Activated CD4-positive, alpha-beta memory T cell treated with anti-CD3 and anti-CD28 coated beads, Interleukin-2, amount 10 ng/mL, durations not matched to agents 7 days and 5 days (primary cell): Measurements from ENCODE around the gene CBFA2T3. TPM values are rescaled to one million over a fixed set of nuclear protein-coding genes. Genes with fewer than 3 reads are reported as not detected.

Source experiments
- CTCF ChIA-PET: fragments of 350-600 bp; sonication (Branson Sonifier 250); formaldehyde crosslinking; loops from one replicate; lab custom pipeline; 2021; ENCODE audit warnings: antibody characterized with exemption, inconsistent platforms; lab: Charles Lee
- POLR2A ChIA-PET: fragments of 350-600 bp; sonication (Branson Sonifier 250); formaldehyde crosslinking; loops from one replicate; lab custom pipeline; 2021; ENCODE audit warnings: antibody characterized with exemption; lab: Charles Lee
- DNase-seq: peaks from one replicate; pipeline ENCODE4 v3.0.0-alpha.2; 2020
- H3K27ac Mint-ChIP-seq: one replicate; pipeline ENCODE4 v1.8.0; 2021; ENCODE audit warnings: mild to moderate bottlenecking, mixed read lengths
- H3K27me3 Mint-ChIP-seq: one replicate; pipeline ENCODE4 v1.8.0; 2021; ENCODE audit warnings: mixed read lengths
- H3K36me3 Mint-ChIP-seq: one replicate; pipeline ENCODE4 v1.8.0; 2021; ENCODE audit warnings: low read depth, mixed read lengths
- H3K4me1 Mint-ChIP-seq: one replicate; pipeline ENCODE4 v1.8.0; 2021; ENCODE audit warnings: mixed read lengths
- H3K4me3 Mint-ChIP-seq: one replicate; pipeline ENCODE4 v1.8.0; 2021; ENCODE audit warnings: mild to moderate bottlenecking, mixed read lengths
- H3K9me3 Mint-ChIP-seq: one replicate; pipeline ENCODE4 v1.8.0; 2021; ENCODE audit warnings: mixed read lengths
- total RNA-seq, 2 experiments: library from RNA; stranded (reverse); gene quantifications; one replicate each; pipeline ENCODE4 v1.2.3, GENCODE V29; 2021

Gene CBFA2T3
- total RNA-seq, 2 experiments from 2014 or later: not detected

DNA sequence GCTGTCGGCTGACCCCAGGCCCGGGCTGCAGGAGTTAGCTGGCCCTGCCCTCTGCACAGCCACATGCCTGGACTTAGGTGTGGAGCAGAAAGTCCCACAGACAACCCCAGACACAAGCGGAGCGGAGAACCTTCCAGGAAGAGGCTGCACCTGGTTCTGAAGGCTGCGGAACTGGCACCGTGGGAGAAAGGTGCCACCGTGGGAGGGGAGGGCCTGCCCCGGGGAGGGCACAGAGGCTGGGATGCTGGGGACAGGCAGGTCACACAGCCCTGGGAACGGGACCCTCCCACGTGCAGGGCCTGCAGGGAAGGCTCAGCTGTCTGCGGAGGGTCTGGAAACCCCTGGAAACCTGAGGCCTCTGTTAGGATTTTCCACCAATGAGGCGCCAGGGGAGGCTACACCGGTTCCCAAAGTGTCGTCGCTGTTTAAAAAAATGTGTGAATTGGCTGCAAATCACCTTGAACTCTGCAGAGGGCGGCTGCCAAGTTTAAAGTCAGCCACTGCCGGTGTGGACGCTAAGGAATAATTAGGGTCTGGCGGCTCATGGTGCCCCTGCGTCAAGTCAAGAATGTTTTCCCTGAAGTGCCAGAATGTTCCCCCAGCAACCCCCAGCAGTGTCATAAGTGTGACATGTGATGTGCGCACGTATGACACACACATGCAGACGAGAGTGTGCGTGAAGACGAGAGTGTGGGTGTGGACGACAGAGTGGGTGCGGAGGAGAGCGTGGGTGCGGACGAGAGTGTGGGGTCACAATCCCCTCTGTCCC lies 59.7 kb downstream of the CBFA2T3 start:
- peaks cover 4% of the 10 kb centered on the region for H3K4me1 Mint-ChIP-seq
- H3K9me3 Mint-ChIP-seq: peaks cover 3% of the 10 kb centered on the region
- ChIA-PET CTCF (no interaction called here), POLR2A (no interaction called here)
- H3K36me3 Mint-ChIP-seq: no peaks in the 10 kb centered on the region
- no peak overlapping the region for H3K27ac Mint-ChIP-seq
- no peaks in the 10 kb centered on the region for H3K27me3 Mint-ChIP-seq
- no peak for DNase-seq
- no peak overlapping the region for H3K4me3 Mint-ChIP-seq

DNA sequence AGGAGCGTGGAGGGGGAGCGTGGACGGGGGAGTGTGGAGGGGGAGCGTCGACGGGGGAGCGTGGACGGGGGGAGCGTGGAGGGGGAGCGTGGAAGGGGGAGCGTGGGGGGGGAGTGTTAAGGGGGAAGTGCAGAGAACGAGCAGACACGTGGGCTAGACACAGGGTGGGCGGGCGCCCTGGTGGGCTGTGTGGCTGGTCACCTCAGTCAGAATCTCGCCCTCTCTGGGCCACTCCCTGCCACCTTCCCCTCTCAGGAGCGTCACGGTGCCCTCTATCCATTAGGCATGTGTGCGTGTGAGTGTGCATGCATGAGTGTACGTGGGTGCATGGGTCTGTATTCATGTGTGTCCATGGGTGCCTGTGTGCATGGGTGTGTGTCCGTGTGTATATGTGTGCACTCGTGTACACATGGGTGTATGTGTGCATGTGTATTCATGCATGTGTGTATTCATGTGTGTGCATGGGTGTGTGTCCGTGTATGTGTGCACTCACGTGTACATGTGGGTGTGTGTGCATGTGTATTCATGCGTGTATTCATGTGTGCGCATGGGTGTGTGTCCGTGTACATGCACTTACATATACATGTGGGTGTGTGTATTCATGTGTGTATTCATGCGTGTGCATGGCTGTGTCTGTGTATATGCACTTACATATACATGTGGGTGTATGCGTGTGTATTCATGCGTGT lies 61.2 kb downstream of the CBFA2T3 start:
- H3K36me3 Mint-ChIP-seq: no peaks in the 10 kb centered on the region
- H3K9me3 Mint-ChIP-seq: peaks cover 3% of the 10 kb centered on the region
- ChIA-PET POLR2A (no interaction called here), CTCF (no interaction called here)
- no peaks in the 10 kb centered on the region for H3K27me3 Mint-ChIP-seq
- H3K4me3 Mint-ChIP-seq: no peak overlapping the region
- no peak for DNase-seq
- H3K27ac Mint-ChIP-seq: no peak overlapping the region
- H3K4me1 Mint-ChIP-seq: no peaks in the 10 kb centered on the region

DNA sequence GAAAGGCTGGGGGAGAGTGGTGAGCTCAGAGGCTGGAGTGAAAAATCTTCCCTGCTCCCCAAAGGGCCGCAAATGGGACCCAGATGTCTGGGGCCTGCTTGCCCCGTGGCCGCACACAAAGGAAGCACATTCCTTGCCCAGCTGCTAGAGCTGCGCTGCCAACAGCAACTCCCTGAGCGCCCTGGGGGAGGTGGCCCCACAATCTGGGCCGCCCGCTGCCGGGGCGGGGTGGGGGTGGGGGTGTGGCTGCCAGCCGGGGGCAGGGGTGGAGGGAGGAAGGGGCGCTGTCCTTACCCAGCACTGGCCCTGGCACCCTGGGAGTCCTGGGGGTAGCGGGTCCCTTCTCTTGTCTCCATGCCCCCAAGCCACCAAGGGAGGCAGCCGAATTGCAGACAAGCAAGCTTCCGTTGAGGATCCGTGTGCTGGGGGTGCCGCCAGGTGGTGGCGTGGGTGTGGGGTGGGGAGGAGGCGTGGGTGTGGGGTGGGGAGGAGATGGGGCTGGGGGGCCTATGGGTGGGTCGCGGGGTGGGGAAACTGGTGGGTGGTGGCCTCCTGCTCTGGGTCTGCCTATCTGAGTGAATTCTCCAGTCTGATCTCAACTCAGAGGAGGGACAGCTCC lies 62.1 kb downstream of the CBFA2T3 start:
- H3K4me1 Mint-ChIP-seq: no peaks in the 10 kb centered on the region
- no peaks in the 10 kb centered on the region for H3K36me3 Mint-ChIP-seq
- H3K9me3 Mint-ChIP-seq: peaks cover 3% of the 10 kb centered on the region
- no peak overlapping the region for H3K4me3 Mint-ChIP-seq
- DNase-seq: no peak
- no peaks in the 10 kb centered on the region for H3K27me3 Mint-ChIP-seq
- ChIA-PET POLR2A (no interaction called here), CTCF (no interaction called here)
- no peak overlapping the region for H3K27ac Mint-ChIP-seq

DNA sequence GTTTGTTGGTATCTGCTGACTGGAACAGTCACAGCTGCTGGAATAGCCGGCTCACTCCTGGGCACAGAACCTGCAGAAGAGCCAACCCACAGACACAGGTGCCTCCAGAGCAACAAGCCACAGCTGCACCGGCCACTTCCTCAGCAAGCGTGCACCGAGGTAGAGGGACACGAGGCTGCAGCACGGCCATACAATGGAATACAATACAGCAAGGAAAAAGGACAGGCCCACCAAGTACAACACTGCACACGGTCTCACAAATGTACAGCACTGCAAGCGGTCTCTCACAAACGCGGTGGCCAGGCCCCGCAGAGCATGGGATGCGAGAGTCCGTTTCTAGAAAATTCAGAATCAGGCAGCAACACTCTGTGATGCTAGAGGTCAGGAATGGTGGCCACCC lies 63.1 kb downstream of the CBFA2T3 start:
- POLR2A ChIA-PET: no interaction called here
- no peak overlapping the region for H3K4me3 Mint-ChIP-seq
- CTCF ChIA-PET: no interaction called here
- H3K4me1 Mint-ChIP-seq: no peaks in the 10 kb centered on the region
- peaks cover 3% of the 10 kb centered on the region for H3K9me3 Mint-ChIP-seq
- H3K27ac Mint-ChIP-seq: no peak overlapping the region
- H3K36me3 Mint-ChIP-seq: no peaks in the 10 kb centered on the region
- no peaks in the 10 kb centered on the region for H3K27me3 Mint-ChIP-seq
- DNase-seq: no peak

DNA sequence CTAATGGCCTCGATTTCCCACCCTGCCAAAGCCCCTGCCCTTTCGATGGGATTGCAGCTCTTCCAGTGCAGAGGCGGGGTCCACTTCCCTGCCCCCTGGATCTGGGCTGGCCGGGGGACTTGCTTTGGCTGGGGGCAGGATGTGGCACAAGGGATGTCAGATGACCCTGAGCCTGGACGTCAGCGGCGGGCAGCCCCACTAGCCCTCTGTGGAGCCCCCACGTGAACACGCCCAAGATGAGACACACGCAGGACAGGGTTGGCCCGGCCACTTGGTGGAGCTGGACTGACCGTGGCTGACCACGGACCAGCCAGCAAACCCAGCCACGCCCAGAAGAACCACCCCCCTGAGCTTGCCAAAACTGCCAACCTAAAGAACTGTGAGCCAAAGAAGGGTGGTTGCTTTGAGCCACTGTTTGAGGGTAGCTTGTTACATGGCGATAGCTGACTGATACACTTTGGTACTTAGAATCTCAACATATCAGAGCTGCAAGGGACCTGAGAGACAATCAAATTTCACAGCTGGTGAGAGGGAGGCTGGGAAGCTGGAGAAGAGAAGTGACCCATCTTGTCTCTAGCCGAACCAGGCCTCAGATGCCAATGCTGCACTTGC lies 63.9 kb downstream of the CBFA2T3 start:
- POLR2A ChIA-PET: no interaction called here
- Mint-ChIP-seq H3K4me1 (no peaks in the 10 kb centered on the region), H3K27ac (no peak overlapping the region), H3K9me3 (peaks cover 3% of the 10 kb centered on the region), H3K36me3 (no peaks in the 10 kb centered on the region), H3K27me3 (no peaks in the 10 kb centered on the region), H3K4me3 (no peak overlapping the region)
- CTCF ChIA-PET: no interaction called here
- DNase-seq: no peak

DNA sequence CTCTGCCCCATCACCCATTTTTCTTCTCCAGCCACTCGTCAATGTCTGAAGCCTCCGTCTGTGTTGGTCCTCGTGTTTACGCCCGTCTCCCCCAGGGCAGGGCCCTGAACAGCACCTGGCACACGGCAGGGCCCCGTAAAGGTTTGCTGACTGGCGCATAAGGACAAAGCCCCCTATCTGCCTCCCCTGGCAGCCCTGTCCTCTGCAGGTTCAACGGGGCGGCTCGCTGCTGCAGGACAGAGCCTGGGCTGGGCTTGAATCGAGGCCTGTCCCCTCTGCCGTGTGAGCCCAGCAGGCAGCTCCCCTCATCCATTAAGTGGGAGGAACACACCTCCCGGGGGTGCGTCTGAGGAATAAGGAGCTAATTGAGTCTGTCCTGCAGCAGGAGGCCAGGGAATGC lies 64.5 kb downstream of the CBFA2T3 start:
- no peak for DNase-seq
- CTCF ChIA-PET: no interaction called here
- H3K4me1 Mint-ChIP-seq: no peaks in the 10 kb centered on the region
- peaks cover 3% of the 10 kb centered on the region for H3K9me3 Mint-ChIP-seq
- no peaks in the 10 kb centered on the region for H3K27me3 Mint-ChIP-seq
- no peaks in the 10 kb centered on the region for H3K36me3 Mint-ChIP-seq
- H3K27ac Mint-ChIP-seq: no peak overlapping the region
- no peak overlapping the region for H3K4me3 Mint-ChIP-seq
- POLR2A ChIA-PET: no interaction called here

DNA sequence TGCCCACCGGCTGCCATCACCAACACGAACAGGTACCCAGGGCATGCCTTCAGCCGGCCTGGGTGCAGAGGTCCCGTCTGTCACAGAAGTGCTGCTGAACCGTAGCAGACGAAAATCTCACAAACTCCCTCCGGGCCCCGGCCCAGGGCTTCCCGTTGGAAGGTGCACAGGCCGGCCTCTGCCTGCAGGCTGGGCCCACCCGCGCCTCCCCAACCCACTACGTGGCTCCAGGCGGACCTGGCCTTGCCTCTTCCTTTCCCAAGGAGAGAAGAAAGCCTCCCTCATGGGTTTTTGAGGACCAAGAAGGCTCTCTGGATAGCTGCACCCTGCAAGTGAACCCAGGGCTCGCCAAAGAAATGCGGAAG lies 65.1 kb downstream of the CBFA2T3 start:
- H3K27ac Mint-ChIP-seq: no peak overlapping the region
- peaks cover 3% of the 10 kb centered on the region for H3K9me3 Mint-ChIP-seq
- no peak overlapping the region for H3K4me3 Mint-ChIP-seq
- DNase-seq: no peak
- ChIA-PET POLR2A (no interaction called here), CTCF (no interaction called here)
- no peaks in the 10 kb centered on the region for H3K4me1 Mint-ChIP-seq
- no peaks in the 10 kb centered on the region for H3K27me3 Mint-ChIP-seq
- H3K36me3 Mint-ChIP-seq: no peaks in the 10 kb centered on the region

DNA sequence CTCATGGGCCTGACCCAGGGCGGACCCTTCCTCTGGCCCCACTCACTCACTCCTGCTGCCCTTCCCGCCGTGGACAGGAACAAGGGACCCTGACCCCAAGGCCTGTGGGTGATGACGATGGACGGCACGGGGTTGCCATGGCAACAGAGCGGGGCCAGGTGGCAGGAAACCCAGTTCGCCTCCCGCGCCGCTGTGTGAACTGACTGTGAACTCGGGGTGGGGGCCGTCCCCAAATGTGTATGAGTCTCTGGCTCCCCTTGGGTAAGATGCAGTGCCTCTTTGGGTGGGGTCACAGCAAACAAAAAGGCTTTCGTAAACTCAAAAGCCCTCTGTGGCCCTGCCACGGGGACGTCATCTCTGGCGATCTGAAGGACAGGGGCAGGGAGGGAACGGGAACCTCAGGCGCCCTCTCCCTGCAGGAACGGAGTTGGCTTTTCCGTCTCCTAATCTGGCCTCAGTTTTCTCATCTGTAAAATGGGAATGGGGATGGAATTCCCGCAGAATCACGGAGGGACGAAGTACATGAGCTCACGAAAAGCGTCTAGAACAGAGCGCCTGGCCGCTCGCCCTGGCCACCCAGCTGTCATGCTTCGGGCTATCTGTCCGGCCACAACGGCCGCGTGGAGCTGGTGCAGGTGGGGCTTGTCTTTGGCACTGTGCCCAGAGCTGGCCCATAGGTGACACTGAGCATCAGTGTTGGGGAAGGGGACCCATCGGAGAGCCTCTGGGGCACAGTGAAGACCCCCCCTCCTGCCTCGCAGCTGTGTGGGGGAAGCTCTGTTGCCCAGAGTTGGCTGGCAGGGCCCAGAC lies 65.7 kb downstream of the CBFA2T3 start:
- no peaks in the 10 kb centered on the region for H3K27me3 Mint-ChIP-seq
- peaks cover 3% of the 10 kb centered on the region for H3K9me3 Mint-ChIP-seq
- no peaks in the 10 kb centered on the region for H3K4me1 Mint-ChIP-seq
- H3K27ac Mint-ChIP-seq: no peak overlapping the region
- POLR2A ChIA-PET: no interaction called here
- H3K36me3 Mint-ChIP-seq: no peaks in the 10 kb centered on the region
- H3K4me3 Mint-ChIP-seq: no peak overlapping the region
- no peak for DNase-seq
- CTCF ChIA-PET: no interaction called here

DNA sequence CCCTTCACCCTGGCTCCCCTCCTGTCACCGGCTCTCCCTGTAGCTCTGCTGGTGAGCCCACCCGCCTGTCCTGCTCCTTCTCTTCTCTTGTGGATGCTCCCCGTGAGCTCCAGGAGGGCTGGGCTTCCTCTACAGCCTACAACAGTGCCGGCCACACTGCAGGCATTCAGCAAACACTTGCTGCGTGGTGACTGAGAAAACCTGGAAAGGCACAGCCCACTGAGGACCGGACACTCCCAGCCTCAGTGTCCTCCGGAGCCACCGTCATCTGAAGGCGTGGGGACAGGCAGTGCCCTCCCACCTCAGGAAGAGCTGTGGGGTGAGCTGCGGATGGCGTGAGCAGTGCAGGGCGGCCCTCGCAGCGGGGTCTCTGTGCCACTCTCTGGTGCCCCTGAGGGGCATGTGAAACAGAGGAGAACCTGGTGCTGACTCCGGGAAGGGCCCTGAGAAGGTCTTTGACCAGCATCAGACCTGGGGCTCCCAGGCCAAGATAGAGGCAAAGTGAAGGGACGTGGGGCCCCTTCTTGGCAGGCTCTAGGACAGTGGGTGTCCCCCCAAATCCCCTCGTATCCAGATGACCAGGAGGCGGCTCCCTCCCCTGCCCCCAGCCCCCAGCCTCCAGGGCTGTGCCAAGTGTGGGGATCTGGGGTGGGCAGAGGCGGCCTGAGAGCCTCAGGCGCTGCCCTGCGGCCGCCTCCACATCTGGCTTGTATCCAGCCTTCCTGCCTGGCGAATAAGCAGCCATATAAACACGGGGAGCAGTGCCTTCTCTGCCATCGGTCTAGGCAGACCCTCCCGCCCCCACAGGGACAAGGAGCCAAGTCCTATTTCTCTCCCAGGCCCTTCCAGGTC lies 66.5 kb downstream of the CBFA2T3 start:
- DNase-seq: no peak
- Mint-ChIP-seq H3K4me3 (no peak overlapping the region), H3K9me3 (no peaks in the 10 kb centered on the region), H3K27me3 (no peaks in the 10 kb centered on the region), H3K27ac (no peak overlapping the region), H3K4me1 (no peaks in the 10 kb centered on the region), H3K36me3 (no peaks in the 10 kb centered on the region)
- POLR2A ChIA-PET: no interaction called here
- CTCF ChIA-PET: no interaction called here

DNA sequence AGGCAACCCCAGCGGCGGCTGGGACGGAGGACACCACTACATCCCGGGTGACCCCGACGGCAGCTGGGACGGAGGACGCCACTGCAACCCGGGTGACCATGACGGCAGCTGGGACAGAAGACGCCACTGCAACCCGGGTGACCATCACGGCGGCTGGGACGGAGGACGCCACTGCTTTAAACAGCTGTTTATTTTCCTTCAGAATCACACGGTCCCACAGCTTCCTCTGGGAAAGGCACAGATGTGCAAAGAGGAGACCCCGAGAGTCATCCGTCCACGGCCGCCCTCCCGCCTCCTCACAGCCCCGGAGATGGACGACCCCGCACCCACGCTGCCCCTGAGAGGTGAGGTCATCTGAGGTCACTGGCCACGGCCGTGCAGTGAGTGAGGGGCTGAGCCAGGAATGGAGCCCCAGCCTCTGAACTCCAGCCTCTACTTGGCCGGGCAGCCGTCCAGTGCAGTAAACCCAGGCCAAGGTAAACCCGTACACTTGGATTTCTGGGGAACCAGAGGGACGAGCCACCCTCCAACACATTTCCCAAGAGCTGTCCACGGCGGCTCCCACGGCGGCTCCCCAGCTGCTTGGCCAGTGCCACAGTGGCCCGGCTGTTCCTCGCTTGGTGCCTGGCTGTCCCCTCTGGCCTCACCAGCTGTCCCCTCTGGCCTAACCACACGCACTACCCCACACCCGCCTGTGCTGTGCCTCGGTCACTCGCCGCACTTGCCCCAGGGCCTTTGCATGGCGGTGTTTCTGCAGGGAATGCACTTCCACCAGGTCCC lies 67.4 kb downstream of the CBFA2T3 start:
- Mint-ChIP-seq H3K36me3 (no peaks in the 10 kb centered on the region), H3K27me3 (no peaks in the 10 kb centered on the region), H3K4me1 (no peaks in the 10 kb centered on the region), H3K4me3 (no peak overlapping the region), H3K9me3 (no peaks in the 10 kb centered on the region), H3K27ac (no peak overlapping the region)
- ChIA-PET CTCF (no interaction called here), POLR2A (no interaction called here)
- no peak for DNase-seq

DNA sequence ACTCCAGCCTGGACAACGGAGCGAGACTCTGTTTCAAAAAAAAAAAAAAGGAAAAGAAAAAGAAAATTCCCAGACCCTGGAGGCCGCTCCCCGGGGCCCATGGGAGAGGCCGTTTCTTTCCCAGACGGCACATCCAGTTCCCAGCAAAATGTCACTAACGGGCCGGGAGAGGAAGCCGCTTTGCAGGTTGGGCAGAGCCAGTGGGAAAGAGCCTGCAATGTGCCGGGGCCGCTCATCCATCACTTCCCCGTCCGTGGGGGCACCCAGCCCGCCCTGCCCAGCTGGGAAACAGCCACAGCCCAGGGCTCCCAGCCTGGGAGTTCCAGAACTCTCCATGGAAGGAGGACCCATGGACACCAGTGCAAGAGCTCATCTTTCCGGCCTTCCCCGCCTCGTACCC lies 68.7 kb downstream of the CBFA2T3 start:
- H3K27me3 Mint-ChIP-seq: no peaks in the 10 kb centered on the region
- no peak overlapping the region for H3K27ac Mint-ChIP-seq
- POLR2A ChIA-PET: no interaction called here
- no peaks in the 10 kb centered on the region for H3K9me3 Mint-ChIP-seq
- no peaks in the 10 kb centered on the region for H3K4me1 Mint-ChIP-seq
- H3K4me3 Mint-ChIP-seq: no peak overlapping the region
- CTCF ChIA-PET: no interaction called here
- no peaks in the 10 kb centered on the region for H3K36me3 Mint-ChIP-seq
- DNase-seq: no peak

DNA sequence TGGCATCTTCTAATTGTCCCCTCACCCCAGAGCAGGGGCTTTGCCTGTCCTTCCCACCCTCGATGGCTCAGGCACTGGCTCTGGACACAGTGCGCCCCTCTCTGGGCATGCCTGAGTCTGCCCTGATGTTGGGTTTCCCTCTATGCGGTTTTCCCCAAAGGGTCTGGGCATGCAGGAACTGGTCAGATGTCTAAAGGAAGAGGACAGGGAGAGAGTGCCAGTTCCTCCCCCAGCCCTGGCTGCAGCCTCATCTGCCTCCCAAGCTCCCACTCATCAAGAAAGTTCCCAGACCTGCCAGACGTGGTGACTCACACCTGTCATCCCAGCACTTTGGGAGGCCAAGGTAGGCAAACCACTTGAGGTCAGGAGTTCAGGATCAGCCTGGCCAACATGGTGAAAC lies 69.2 kb downstream of the CBFA2T3 start:
- Mint-ChIP-seq H3K27ac (no peak overlapping the region), H3K9me3 (no peaks in the 10 kb centered on the region), H3K36me3 (no peaks in the 10 kb centered on the region), H3K4me1 (no peaks in the 10 kb centered on the region), H3K4me3 (no peak overlapping the region), H3K27me3 (no peaks in the 10 kb centered on the region)
- ChIA-PET CTCF (no interaction called here), POLR2A (no interaction called here)
- DNase-seq: no peak
